Calu3 (cell line): Measurements from ENCODE around the gene ITPKA. TPM values are rescaled to one million over a fixed set of nuclear protein-coding genes. Genes with fewer than 3 reads are reported as not detected.

ENCODE experiments used
- BruUV-seq: library from RNA; stranded (reverse); fragments of 400-500 nt; replicated peaks from 2 replicates; lab custom pipeline; 2021; lab: Mats Ljungman, UMichigan
- CTCF ChIA-PET: fragments of 300-600 bp; sonication (Branson Sonifier 250); formaldehyde crosslinking; loops from one replicate; lab custom pipeline; 2022; ENCODE audit warnings: antibody characterized with exemption; lab: Charles Lee
- DNase-seq: peaks from one replicate; pipeline ENCODE4 v3.0.0; 2022
- H3K27ac Mint-ChIP-seq: one replicate; pipeline ENCODE4 v1.8.0; 2022; ENCODE audit warnings: mixed read lengths; ENCODE audit not compliant: unreplicated experiment
- H3K27me3 Mint-ChIP-seq: one replicate; pipeline ENCODE4 v1.8.0; 2022; ENCODE audit warnings: mixed read lengths; ENCODE audit not compliant: unreplicated experiment
- H3K36me3 Mint-ChIP-seq: one replicate; pipeline ENCODE4 v1.8.0; 2022; ENCODE audit warnings: mild to moderate bottlenecking, moderate library complexity, mixed read lengths; ENCODE audit not compliant: insufficient read depth, unreplicated experiment
- H3K4me1 Mint-ChIP-seq: one replicate; pipeline ENCODE4 v1.8.0; 2022; ENCODE audit warnings: mild to moderate bottlenecking, low read depth, mixed read lengths; ENCODE audit not compliant: unreplicated experiment
- H3K4me3 Mint-ChIP-seq: one replicate; pipeline ENCODE4 v1.8.0; 2022; ENCODE audit warnings: mild to moderate bottlenecking, low read depth, moderate library complexity, mixed read lengths; ENCODE audit not compliant: unreplicated experiment
- H3K9me3 Mint-ChIP-seq: one replicate; pipeline ENCODE4 v1.8.0; 2022; ENCODE audit warnings: low read depth, mixed read lengths; ENCODE audit not compliant: unreplicated experiment
- CTCF ChIP-seq: fragments of 200-600 bp; IDR thresholded peaks from one replicate; pipeline ENCODE4 v1.8.0; 2022; ENCODE audit warnings: antibody characterized with exemption; ENCODE audit not compliant: unreplicated experiment
- intact Hi-C: fragments of 100-400 bp; cut with micrococcal nuclease; formaldehyde crosslinking; loops from one replicate; pipeline ENCODE4 v1.10.0; 2022; ENCODE audit not compliant: unreplicated experiment
- total RNA-seq: library from RNA; stranded (reverse); gene quantifications from 2 replicates; pipeline ENCODE4 v1.2.3, GENCODE V29; 2022

The ITPKA gene
- total RNA-seq, 1 experiment from 2014 or later, result 0.68 TPM

- intact Hi-C loops, result no loop called here
- Mint-ChIP-seq H3K27me3 (peaks cover 11% of the 10 kb centered on the region), H3K4me1 (peaks cover 8% of the 10 kb centered on the region), H3K9me3 (no peaks in the 10 kb centered on the region), H3K27ac (no peak overlapping the region), H3K4me3 (no peak overlapping the region), H3K36me3 (peaks cover 5% of the 10 kb centered on the region)
- TF ChIP-seq CTCF, result no peak
- DNase-seq, result no peak
- CTCF ChIA-PET, result no interaction called here
- no TSS peak for BruUV-seq
Observed at GRCh38 chr15:41487381-41487780, 6.3 kb upstream of the ITPKA start.

GRCh38 chr15:41487802-41488201, 5.9 kb upstream of the ITPKA start:
- Mint-ChIP-seq H3K9me3 (no peaks in the 10 kb centered on the region), H3K27me3 (peaks cover 12% of the 10 kb centered on the region), H3K4me3 (no peak overlapping the region), H3K4me1 (peaks cover 8% of the 10 kb centered on the region), H3K36me3 (peaks cover 8% of the 10 kb centered on the region), H3K27ac (no peak overlapping the region)
- BruUV-seq, result no TSS peak
- intact Hi-C loops, result no loop called here
- TF ChIP-seq CTCF, result no peak
- CTCF ChIA-PET, result no interaction called here
- DNase-seq, result no peak

GRCh38 chr15:41489641-41490040, 4.0 kb upstream of the ITPKA start:
- Mint-ChIP-seq H3K27me3 (peaks cover 12% of the 10 kb centered on the region), H3K27ac (no peak overlapping the region), H3K4me3 (no peak overlapping the region), H3K9me3 (no peaks in the 10 kb centered on the region), H3K4me1 (peaks cover 8% of the 10 kb centered on the region), H3K36me3 (peaks cover 8% of the 10 kb centered on the region)
- no TSS peak for BruUV-seq
- CTCF ChIA-PET, result interaction anchor here (0.7 kb wide), 1 partner anchor 1151 kb away, joined by 4 read pairs; no protein-coding TSS in a partner anchor
- no peak for DNase-seq
- intact Hi-C loops, result no loop called here
- no peak for TF ChIP-seq CTCF

GRCh38 chr15:41490355-41490754, 3.3 kb upstream of the ITPKA start:
- H3K36me3 Mint-ChIP-seq, result peaks cover 8% of the 10 kb centered on the region
- no peak for DNase-seq
- peaks cover 8% of the 10 kb centered on the region for H3K4me1 Mint-ChIP-seq
- no peak overlapping the region for H3K4me3 Mint-ChIP-seq
- H3K9me3 Mint-ChIP-seq, result no peaks in the 10 kb centered on the region
- no TSS peak for BruUV-seq
- TF ChIP-seq CTCF, result no peak
- H3K27me3 Mint-ChIP-seq, result peaks cover 12% of the 10 kb centered on the region
- no peak overlapping the region for H3K27ac Mint-ChIP-seq
- CTCF ChIA-PET, result interaction anchor here (0.7 kb wide), 1 partner anchor 1150 kb away, joined by 4 read pairs; no protein-coding TSS in a partner anchor
- intact Hi-C loops, result no loop called here
